NCI-H510A (cell line): ENCODE results near the gene RPL7A.
"Not testable (repeated sequence)": the region's sequence is repeated elsewhere in the genome, so short reads cannot be mapped to it uniquely, and the experiment has no call there.

Experiments used
- DNase-seq: peaks from one replicate; lab custom pipeline; 2025; lab: John Stamatoyannopoulos, UW

The RPL7A gene

DNA sequence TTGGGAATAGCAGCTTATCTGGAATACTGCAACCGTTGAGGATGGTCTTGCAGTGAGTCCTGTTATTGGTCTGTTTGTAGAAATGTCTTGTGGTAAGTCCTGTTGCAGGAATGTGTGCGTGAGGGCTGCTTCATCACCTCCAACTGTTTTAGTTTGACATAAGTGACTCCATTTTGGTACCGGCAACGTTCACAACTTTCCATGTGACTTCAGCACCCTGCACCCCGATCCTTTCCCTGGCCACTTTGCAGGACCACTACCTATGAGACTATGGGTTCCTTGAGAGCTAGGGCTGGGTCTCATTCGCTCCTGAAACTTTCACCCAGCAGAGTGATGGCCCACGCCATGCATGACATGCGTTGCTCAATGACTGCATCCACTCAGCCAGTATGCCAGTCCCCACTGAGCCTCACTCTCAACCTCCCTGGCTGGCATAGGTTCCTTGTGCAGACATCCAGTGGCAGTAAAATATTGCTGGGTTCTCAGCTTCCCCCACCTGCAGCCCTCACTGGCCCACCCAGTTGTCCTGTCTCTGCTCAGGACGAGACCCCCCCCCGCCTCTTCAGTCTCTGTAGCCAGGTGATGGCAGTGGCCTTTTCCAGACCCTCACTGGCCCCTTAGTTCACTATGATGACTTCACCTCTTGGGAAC lies 20.1 kb upstream of the RPL7A start:
- DNase-seq = no peak

DNA sequence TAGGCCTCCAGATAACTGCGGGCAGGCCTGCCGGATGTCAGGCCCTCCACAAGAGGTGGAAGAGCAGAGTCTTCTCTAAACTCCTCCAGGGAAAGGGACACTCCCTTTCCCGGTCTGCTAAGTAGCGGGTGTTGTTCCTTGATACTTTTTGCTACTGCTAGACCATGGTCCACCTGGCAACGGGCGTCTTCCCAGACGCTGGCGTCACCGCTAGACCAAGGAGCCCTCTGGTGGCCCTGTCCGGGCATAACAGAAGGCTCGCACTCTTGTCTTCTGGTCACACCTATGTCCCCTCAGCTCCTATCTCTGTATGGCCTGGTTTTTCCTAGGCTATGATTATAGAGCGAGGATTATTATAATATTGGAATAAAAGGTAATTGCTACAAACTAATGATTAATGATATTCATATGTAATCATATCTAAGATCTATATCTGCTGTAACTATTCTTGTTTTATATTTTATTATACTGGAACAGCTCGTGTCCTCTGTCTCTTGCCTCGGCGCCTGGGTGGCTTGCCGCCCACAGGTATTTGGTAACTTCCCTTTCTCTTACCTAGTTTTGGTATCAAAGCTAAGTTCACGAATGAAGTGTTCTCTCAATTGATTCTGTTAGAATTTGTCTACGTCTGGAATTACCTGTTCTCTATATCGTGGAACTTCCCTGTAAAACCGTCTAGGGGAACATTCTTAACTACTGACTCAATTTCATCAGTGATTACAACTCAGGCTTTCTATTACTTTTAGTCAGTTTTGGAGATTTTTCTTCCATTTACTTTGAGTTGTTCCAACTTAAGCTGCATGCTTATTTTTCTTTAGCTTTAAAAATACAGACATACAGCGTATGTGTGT lies 18.5 kb upstream of the RPL7A start:
- not testable (repeated sequence) for DNase-seq

DNA sequence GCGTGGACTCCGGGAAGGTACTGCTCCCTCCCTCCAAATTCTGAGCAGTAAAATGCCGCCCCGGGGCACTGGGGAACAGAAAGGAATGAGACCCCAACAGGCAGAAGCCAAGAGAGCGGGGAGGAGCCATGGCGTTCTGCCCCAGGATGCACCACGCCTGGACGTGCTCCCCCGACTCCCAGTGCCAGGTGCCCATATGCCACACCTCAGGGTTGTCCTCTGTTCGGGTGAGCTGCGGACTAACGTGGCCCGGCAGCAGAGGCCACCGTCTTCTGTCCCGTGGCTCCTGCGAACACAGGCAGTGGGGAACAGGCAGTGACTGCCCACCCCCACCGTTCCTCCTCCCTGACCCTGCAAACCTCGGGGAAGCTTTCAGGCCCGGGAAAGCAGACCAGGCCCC lies 16.8 kb upstream of the RPL7A start:
- DNase-seq = no peak

- no peak for DNase-seq
These were observed 16.2 kb upstream of the RPL7A start for GRCh38 chr9:133331641-133332380.

- DNase-seq = no peak
These were observed 15.7 kb upstream of the RPL7A start for GRCh38 chr9:133332381-133332730.

- DNase-seq = no peak
These were observed 15.0 kb upstream of the RPL7A start for GRCh38 chr9:133333011-133333410.

DNA sequence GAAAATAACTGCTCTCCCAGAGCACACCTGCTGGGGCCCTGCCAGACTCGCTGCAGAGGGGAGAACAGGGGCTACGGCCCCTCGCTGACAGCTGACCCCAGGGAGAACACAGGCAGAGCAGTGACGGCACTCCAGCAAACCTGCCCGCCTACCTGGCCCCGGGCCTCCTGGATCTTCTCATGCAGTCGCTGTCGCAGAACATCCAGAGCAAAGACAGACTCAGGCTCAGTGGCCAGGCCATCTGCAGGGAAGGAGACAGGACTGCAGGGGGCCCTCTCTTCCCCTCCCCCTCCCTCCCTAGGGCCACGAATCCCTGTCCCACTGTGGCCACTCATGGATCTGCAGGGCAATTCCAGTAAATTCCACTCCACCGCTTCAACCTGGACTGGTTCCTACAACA lies 14.5 kb upstream of the RPL7A start:
- no peak for DNase-seq

GRCh38 chr9:133334161-133334560 lies 13.9 kb upstream of the RPL7A start:
- no peak for DNase-seq

GRCh38 chr9:133334888-133335287 lies 13.1 kb upstream of the RPL7A start:
- DNase-seq = not testable (repeated sequence)

- DNase-seq = peak; percentile 93
These were observed 11.8 kb upstream of the RPL7A start, which contains the start of gene SURF6 for GRCh38 chr9:133335924-133336811. SURF6 (minus strand) TSS chr9:133336188; CDS start chr9:133336132, 56 bp downstream.

DNA sequence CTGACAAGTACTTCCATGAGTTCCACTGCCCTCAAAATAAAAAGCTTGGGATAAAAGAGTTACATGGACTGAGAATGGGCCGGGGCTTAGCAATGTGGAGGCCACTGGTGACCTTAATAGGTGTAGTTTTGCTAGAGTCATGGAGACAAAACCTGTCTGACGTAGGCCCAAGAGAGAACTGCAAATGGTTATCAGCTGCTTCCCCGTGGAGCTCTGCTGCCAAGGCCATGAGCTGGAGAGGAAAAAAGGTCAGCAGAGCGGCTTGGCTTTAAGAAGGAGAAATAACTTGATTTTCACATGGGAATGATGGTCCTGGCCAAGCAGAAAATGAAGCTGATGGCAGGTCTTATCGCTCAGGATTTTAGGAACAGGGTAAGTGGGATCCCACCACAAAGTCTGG lies 8.4 kb upstream of the RPL7A start:
- no peak for DNase-seq

DNA sequence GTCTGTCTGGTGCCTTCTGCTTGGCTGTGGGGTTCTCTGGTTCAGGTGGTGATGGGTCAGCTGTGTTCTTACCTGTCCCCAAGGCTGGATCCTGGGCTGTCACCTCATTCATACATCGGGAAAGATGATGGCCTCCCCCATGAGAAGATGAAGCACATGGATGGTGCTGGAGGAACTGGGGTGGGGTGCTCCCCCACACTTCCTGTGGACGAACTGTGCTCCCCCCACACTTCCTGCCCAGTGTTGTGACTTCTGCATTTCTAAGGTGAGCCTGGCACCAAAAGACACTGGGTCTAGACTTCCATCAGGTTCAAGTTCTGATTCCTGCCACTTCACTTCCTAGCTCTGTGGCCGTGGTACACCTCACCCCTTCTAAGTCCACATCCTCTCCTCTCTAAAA lies 7.8 kb upstream of the RPL7A start:
- no peak for DNase-seq

GRCh38 chr9:133340916-133341315 lies 7.1 kb upstream of the RPL7A start:
- DNase-seq = no peak

GRCh38 chr9:133341369-133342068 lies 6.5 kb upstream of the RPL7A start:
- no peak for DNase-seq

DNA sequence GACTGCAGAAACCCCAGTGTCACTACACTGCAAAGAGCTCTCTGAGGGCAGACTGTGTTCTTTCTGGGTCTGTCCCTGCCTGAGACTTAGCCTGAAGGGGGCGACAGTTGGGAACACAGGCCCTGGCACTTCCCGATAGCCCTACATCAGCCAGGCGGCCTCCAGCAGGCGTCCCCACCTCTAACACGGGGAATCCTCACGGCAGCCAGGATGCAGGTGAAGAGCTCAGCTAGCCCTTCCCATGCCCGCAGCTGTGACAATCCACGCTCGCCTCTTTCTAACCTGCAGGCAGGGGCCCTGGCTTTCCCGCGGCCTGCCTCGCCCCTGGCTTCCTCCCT lies 6.0 kb upstream of the RPL7A start:
- no peak for DNase-seq

DNA sequence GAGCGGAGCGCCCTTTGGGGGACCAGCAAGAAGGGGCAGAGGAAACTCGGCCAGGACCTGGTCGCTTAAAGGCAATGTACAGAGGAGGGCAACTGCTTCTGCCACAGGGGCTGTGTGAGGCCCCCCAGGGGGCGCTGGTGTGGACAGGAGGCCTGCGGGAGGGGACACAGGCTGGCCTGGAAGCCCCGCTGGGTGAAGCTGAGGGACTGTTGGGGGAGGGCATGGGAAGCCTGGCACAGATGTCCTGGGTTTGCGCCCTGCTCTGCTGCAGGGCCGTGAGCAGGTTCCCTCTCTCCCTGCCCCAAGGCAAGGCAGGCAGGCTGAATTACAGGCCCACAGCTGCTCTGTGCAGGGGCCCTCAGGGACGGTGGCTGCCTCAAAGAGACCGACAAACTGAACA lies 5.4 kb upstream of the RPL7A start:
- DNase-seq = no peak

GRCh38 chr9:133344071-133344470 lies 3.9 kb upstream of the RPL7A start:
- no peak for DNase-seq

DNA sequence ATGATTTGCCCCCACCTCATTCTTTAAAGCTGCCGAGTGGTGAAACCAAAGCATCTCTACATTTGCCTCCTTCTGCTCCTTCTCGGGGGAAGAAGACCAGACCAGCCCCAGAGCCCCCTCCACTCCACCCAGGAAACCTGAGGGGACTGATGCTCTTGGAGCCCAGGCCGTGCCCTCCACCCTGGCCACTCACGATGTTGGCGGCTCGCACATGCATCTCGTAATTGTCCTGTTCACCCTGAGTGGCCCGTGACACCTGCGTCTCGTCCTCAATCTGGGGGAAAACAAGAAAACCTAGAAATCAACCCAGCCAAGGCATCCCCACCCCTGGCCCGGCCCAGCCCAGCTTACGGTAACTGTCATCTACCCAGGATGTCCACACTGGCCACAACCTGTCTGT lies 3.0 kb upstream of the RPL7A start:
- DNase-seq = no peak

- no peak for DNase-seq
These were observed 2.4 kb upstream of the RPL7A start for GRCh38 chr9:133345596-133345995.

- no peak for DNase-seq
These were observed 1.8 kb upstream of the RPL7A start for GRCh38 chr9:133346021-133346785.
